Uterus (tissue), 2 donors: Measurements from ENCODE around the gene ADAMTSL1.

Experiments used
- POLR2A ChIP-seq, 2 donors: fragments of 450-650 bp; IDR thresholded peaks; one replicate each; pipeline ENCODE4 v1.6.1; 2016; ENCODE audit warnings: antibody characterized with exemption in 2 of 2, mild to moderate bottlenecking in 1 of 2, moderate library complexity in 1 of 2
- TF ChIP-seq, protein P1 (sequence below), 4 experiments: fragments of 200-600 bp in 2 of 4; fragments of 450-650 bp in 2 of 4; sonication (generic) in 2 of 4; IDR thresholded peaks; one replicate each; pipeline ENCODE4 v1.5.1; 2016 to 2019; ENCODE audit warnings: antibody characterized with exemption in 4 of 4, mild to moderate bottlenecking in 2 of 4, moderate library complexity in 1 of 4

DNA sequence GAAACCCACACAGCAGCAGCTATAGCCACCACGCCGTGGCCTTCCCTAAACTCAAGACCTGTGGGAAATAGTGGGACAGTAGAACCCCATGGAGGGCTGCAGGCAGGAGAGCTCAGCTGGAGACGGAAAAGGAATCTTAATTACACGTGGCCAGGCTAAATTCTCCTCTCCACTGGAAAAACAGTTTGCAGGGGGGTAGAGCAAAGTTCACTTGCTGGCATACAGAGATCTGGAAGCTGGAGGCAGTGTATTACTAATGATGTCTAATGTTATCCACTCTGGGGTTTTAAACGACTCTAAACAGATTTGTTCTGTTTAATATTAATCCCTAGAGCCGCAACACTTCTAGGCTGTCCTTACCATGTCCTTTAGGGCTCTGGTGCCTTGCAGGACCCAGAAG lies 302.0 kb downstream of the ADAMTSL1 start:
- TF ChIP-seq, protein P1, sequence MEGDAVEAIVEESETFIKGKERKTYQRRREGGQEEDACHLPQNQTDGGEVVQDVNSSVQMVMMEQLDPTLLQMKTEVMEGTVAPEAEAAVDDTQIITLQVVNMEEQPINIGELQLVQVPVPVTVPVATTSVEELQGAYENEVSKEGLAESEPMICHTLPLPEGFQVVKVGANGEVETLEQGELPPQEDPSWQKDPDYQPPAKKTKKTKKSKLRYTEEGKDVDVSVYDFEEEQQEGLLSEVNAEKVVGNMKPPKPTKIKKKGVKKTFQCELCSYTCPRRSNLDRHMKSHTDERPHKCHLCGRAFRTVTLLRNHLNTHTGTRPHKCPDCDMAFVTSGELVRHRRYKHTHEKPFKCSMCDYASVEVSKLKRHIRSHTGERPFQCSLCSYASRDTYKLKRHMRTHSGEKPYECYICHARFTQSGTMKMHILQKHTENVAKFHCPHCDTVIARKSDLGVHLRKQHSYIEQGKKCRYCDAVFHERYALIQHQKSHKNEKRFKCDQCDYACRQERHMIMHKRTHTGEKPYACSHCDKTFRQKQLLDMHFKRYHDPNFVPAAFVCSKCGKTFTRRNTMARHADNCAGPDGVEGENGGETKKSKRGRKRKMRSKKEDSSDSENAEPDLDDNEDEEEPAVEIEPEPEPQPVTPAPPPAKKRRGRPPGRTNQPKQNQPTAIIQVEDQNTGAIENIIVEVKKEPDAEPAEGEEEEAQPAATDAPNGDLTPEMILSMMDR (IDR thresholded peaks at IDR 0.05), result no peak
- TF ChIP-seq POLR2A (IDR thresholded peaks at IDR 0.05), result no peak
